Cortex of kidney (tissue), 1 donor: ENCODE data around the gene TLCD5.

Experiments used
- DNase-seq: peaks from one replicate; lab custom pipeline; 2025; lab: John Stamatoyannopoulos, UW

TLCD5 gene

GRCh38 chr11:120337355-120338106, 12.4 kb downstream of the TLCD5 start:
- DNase-seq, result no peak

DNA sequence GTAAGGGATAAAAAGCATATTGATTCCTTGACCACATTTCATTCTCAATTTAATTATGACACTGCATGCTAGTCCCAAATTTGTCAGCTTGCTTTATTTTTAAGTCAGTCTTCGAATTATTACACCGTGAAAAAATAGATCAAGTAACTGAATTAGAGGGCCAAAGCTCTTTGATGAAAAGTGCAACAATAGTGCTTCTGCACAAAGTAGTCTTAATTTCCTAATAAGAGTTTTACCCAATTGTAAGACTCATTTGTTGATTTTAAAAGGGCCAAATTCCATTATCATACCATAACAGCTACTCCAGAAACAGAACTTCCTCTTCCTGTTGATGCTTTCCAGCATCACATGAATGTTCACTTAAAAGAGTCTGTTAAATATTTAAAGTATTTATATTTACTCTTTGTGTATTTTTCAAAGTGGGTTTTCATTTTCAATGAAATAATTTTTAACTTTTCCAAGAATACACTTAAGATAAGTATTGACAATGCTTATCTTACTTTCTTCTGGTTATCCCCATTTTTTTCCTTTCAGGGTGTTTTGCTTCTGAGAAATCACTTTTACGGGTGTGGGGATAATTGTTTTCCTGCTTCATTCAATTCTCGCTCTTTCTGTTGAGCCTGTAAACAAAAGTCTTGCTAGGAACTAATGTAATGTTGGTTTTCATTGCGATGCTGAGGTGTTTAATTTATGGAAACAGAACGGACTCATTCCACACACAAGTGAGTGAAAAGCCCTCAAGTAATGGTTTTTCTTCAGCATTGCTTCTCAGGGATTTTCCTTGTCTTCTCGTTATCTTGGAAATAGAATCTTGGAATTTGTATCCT, 13.2 kb downstream of the TLCD5 start:
- no peak for DNase-seq

DNA sequence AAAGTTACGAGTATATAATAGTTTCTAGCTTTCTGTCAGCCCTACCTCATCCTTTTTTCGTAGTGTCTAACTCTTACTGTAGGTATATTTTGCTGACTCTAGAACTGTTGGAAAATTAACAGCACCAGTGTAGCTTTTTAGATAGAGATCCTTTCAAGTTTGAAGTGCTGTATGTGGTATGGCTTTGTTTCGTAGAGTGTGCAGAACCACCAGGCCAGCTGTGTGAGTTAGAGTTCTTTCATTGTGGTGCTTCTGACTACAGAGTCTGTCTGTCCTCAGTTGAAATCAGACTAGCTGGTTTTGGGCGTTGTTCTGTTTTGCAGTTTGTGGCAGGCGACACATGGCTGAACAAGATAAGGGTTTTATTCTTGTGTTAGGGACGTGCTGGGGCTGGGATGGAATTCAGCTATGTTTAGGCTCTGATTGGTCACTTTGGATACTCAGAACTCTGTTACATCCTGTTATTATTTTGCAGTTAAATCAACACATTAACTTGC, 14.3 kb downstream of the TLCD5 start:
- DNase-seq, result no peak

DNA sequence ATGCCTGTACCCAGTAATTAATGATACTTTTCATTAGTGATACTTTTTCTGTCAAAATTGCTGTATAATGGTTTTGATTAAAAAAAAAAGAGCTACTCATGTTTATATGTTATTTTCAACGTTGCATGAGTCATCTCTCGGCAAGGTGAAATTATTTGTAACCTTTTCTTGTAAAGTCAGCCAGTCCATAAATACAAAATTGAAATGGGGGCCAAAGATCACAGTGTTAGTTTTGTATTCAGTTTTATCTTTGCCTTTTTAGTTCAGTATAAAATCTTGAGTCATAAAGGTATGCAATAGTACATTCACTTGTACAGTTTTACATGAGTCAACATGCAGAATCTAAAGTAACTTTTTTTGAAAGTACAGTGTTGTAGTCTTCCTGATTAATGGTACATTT, 15.4 kb downstream of the TLCD5 start:
- DNase-seq, result no peak

DNA sequence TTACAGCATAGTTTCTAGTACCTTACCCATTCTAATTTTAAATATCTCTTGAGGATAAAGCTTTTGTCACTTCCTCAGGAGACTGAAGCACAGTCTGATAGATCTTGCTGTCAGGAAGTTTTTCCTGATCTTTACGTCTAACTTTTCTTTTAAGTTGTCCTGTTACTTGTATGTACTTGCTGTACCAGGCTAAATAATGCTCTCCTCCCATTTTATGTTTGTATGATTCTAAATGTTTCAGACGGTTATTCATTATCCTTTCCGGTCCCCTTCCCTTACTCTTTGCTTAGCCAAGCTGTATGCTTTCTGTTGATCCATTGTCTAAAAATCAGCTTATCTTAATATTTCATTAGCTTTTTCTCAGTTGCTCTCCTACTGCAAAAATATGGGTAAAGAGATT, 17.1 kb downstream of the TLCD5 start:
- no peak for DNase-seq

DNA sequence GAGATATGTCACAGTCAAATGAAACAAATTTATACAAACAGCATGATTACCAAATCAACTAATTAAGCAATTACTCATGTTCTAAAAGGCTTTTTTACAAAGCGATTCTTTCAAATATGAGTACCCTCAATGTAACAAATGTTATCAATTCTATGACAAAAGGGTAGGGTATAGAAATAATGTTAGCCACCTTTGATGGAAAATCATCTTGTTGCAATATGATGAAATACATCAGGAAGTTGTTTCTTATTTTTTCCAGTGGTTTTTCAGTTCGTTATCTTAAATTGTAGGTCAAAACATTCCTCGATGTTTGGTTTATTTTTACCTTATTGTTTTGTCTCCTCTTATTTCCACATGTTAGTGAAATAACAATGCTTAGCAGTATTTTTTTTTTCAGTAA, 17.6 kb downstream of the TLCD5 start:
- DNase-seq, result no peak

DNA sequence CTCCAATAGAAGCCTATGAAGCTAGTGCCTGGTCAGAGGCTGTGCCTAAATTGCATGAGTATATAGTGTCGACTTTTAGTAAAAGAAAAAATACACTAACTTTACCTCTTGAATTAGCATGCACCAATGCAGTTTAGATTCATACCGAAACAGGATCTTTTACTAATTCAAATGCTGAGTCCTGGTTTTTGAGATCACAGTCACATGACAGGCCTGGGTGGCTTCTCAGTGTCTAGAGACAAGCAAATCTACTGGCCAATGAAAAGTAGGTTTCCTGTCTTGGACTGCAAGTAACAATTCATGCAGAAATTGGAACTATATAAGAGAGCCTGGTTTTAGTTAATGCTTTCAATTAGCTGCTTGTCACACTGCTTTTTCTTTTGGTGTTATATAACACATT, 18.3 kb downstream of the TLCD5 start:
- DNase-seq, result no peak

GRCh38 chr11:120344302-120345004, 19.4 kb downstream of the TLCD5 start:
- DNase-seq, result no peak

DNA sequence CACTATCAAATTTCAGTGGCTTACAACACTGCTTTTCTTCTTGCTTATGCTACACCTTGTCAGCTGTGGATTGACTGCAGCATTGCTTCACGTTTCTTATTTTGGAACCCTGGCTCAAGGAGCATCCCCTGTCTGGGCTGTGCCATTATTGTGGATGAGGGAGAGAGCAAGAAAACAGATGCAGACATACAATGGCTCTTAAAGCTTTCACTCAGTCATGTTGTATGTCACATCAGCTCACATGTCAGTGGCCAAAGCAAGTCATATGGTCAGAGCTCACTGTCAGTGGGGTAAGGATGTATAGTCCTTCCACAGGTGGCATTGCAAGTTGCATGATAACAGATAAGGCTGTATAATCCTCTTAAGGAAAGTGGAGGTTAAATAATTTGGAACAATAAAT, 21.1 kb downstream of the TLCD5 start:
- DNase-seq, result no peak

DNA sequence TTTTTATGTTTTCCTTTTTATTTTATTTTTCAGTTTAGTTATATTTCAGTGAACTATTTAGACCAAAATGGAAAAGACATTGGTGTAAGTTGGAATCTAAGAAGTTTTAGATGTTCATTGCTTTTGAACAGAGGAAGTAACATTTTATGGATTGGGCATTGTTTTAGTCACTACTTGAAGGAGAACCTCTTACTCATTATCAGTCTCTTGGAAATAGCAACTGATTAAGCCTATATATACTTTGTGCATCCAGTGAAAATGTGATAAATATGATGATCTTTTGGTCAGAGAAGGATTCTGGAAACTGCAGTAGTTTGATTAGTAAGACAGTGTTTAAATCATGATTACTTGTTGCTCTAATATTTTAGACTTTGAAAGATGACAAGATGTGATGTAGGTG, 25.5 kb downstream of the TLCD5 start:
- no peak for DNase-seq

GRCh38 chr11:120352405-120352804, 27.3 kb downstream of the TLCD5 start:
- DNase-seq, result no peak

DNA sequence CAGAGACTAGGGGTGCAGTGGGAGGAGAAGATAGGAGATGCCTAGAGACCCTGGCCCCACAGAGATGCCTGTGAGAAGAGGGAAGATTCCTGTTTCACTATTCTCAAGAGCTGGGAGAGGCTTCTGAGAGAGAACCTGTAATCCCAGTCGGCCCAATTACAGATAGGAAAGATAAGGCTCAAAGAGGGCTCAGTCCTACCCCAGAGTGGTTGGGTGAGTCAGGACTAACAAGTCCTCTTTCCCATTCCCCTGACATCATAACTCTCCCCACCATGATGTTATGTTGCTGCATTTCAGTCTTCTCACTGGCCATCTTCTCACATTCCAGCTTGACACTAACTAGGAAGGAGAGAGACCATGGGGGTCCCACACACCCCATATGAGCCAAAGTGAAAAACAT, 29.0 kb downstream of the TLCD5 start:
- no peak for DNase-seq

GRCh38 chr11:120354779-120355178, 29.7 kb downstream of the TLCD5 start:
- no peak for DNase-seq

DNA sequence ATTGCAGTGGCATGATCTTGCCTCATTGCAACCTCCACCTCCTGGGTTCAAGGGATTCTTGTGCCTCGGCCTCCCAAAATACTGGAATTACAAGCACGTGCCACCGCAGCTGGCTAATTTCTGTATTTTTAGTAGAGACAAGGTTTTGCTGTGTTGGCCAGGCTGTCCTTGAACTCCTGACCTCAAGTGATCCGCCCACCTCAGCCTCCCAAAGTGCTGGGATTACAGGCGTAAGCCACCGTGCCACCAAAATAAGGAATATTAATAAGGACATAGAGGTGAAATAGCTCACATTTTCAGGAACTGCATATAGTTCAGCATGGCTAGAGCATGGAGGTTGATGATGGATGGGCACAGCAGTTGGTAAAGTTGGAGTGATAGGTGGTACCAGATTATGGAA, 32.5 kb downstream of the TLCD5 start:
- no peak for DNase-seq

DNA sequence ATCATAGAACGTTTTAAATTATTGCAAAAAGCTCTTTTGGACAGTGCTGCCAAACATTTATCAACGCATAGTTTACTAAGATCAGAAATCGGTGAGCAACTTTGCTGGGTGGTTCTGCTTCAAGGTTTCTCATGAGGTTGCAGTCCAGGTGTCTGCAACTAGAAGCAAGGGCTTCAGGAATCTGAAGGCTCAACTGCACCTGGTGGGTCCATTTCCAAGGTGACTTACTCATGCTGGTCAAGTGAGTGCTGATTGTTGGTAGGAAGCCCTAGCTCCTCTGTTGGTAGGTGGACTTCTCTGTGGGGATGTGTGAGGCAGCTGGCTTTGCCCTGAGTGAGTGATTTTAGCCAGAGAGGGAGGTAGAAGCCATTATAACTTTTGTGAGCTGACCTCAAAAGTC, 33.6 kb downstream of the TLCD5 start:
- DNase-seq, result no peak

- DNase-seq, result no peak
Observed at GRCh38 chr11:120363436-120363835, 38.3 kb downstream of the TLCD5 start.

DNA sequence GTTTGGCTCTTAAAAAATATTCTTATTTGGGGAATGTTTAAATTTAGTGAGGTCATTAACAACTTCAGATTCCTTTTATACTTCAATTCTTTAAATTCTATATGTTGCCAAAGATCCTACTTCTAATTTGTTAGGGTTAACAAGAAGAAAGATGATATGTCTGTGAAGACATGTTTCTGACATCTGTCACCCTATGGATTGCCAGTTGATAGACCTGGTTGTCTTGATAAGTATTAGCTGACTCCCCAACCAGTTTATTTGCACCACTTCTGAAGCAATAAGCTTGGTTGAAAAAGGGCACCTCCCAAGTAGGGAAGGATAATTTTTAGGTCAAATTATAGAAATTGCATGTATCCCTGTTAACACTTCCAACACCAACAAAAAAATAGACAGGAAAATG, 40.4 kb downstream of the TLCD5 start:
- no peak for DNase-seq

GRCh38 chr11:120372296-120372695, 47.2 kb downstream of the TLCD5 start:
- no peak for DNase-seq

- DNase-seq, result no peak
Observed at GRCh38 chr11:120375076-120375475, 50.0 kb downstream of the TLCD5 start.

DNA sequence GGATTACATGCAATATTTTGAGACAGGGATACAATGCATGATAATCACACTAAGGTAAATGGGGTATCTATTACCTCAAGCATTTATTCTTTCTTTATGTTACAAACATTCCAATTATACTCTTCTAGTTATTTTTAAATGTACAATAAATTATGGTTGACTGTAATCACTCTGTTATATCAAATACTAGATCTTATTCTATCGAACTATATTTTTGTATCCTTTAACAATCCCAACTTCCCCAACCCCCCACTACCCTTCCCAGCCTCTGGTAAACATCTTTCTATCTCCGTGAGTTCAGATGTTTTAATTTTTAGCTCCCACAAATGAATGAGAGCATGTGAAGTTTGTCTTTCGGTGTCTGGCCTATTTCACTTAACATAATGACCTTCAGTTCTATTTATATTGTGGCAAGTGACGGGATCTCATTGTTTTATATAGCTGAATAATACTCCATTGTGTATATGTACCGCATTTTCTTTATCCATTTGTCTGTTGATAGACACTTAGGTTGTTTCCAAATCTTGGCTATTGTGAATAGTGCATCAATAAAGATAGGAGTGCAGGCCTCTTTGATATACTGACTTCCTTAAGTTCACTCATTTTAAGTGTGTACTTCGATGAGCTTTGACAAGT, 51.6 kb downstream of the TLCD5 start:
- DNase-seq, result no peak

GRCh38 chr11:120378474-120378873, 53.4 kb downstream of the TLCD5 start:
- no peak for DNase-seq

DNA sequence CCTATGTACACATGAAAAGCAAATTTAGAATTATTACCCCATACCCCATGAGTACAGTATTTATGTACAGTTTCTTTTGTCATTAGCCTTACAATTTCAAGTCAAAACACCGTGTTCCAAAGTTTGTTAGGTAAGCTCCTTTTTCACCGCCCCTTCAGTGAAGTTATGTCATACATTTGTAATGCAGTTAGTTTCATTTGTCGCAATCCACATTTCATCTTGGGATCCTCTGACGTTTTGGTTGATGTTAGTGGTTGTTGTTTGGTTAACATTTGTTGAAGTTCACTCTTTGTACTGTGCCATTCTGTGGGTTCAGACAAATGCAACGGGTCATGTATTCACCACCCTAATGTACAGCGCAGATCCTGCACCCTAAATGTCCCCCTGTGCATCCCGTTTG, 56.3 kb downstream of the TLCD5 start:
- no peak for DNase-seq
